ENCODE measurements around the gene TUBA4A.

- TF ChIP-seq CTCF (IDR thresholded peaks at IDR 0.05; ENCODE audit: control extremely low read depth in 1 of 3, insufficient read depth in 1 of 3, low read depth in 1 of 3, low read length in 3 of 3) (no peak), NRF1 (IDR thresholded peaks at IDR 0.05; ENCODE audit: low read depth, low read length) (no peak), CHD2 (IDR thresholded peaks at IDR 0.05; ENCODE audit: low read length) (no peak), SP4 (IDR thresholded peaks at IDR 0.05; ENCODE audit: low read length) (no peak), SP1 (IDR thresholded peaks at IDR 0.05; ENCODE audit: low read depth, low read length) (no peak), POLR2A (IDR thresholded peaks at IDR 0.05; ENCODE audit: control extremely low read depth in 1 of 2, low read depth in 2 of 2, low read length in 2 of 2) (no peak), CEBPB (IDR thresholded peaks at IDR 0.05; ENCODE audit: low read depth, low read length) (no peak), TCF12 (IDR thresholded peaks at IDR 0.05; ENCODE audit: low read depth, low read length) (no peak)
Observed at GRCh38 chr2:219291394-219291793, 37.7 kb upstream of the TUBA4A start.

Data from H1 (cell line).